Measurements from ENCODE around the gene SFXN4. TPM values are rescaled to one million over a fixed set of nuclear protein-coding genes. Genes with fewer than 3 reads are reported as not detected.

The SFXN4 gene
- total RNA-seq, 4 donors from 2014 or later, result 22.8 to 35.5 (median 26.2) TPM

DNA sequence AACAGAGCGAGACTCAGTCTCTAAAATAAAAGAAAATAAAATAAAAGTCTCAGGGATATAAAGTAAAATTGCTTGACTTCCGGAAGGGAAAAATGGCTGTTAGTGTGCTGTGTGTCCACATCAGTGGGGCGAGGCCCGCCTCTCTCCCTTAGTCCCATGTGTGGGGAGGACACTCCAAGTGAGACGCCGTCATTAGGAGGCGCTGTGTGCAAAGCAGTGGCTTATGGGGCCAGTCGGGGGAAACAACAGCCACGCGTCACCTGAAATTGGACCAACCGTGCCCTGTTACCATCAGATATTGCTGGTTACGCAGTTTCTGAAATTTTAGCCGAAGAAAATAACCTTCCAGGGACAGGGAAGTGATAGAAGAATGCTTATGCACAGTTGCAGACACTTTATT lies 15.8 kb downstream of the SFXN4 start:
- DNase-seq, result no peak
- no peaks in the 10 kb centered on the region for H3K4me1 ChIP-seq
- no peak overlapping the region for H3K27ac ChIP-seq
- H3K4me3 ChIP-seq, result no peak overlapping the region
- peaks cover 0 to 74% (median 0%) of the 10 kb centered on the region in 3 donors for H3K36me3 ChIP-seq
- no peaks in the 10 kb centered on the region for H3K27me3 ChIP-seq
- H3K9me3 ChIP-seq, result no peaks in the 10 kb centered on the region
- TF ChIP-seq, protein P1, sequence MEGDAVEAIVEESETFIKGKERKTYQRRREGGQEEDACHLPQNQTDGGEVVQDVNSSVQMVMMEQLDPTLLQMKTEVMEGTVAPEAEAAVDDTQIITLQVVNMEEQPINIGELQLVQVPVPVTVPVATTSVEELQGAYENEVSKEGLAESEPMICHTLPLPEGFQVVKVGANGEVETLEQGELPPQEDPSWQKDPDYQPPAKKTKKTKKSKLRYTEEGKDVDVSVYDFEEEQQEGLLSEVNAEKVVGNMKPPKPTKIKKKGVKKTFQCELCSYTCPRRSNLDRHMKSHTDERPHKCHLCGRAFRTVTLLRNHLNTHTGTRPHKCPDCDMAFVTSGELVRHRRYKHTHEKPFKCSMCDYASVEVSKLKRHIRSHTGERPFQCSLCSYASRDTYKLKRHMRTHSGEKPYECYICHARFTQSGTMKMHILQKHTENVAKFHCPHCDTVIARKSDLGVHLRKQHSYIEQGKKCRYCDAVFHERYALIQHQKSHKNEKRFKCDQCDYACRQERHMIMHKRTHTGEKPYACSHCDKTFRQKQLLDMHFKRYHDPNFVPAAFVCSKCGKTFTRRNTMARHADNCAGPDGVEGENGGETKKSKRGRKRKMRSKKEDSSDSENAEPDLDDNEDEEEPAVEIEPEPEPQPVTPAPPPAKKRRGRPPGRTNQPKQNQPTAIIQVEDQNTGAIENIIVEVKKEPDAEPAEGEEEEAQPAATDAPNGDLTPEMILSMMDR (IDR thresholded peaks at IDR 0.05), result no peak
- TF ChIP-seq POLR2A (IDR thresholded peaks at IDR 0.05), result no peak

DNA sequence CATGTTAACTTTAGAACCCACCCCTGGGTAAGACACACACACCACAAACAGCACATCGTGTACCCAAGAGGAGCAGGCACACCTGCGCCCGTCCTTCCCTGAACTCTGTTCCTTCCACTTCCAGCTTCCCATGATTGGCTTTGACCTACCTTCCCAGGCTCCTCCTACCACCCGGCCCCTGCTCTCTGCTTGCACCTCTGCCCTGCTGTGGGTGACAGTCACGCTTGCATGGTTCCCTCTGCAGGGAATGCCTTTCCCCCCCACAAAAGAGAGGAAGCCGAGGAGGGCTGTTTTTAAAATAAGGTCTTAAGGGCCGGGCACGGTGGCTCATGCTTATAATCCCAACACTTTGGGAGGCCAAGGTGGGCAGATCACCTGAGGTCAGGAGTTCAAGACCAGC lies 16.4 kb downstream of the SFXN4 start:
- Histone ChIP-seq H3K9me3 (no peaks in the 10 kb centered on the region), H3K27ac (no peak overlapping the region), H3K36me3 (peaks cover 0 to 68% (median 0%) of the 10 kb centered on the region in 3 donors), H3K27me3 (no peaks in the 10 kb centered on the region), H3K4me1 (no peaks in the 10 kb centered on the region), H3K4me3 (no peak overlapping the region)
- no peak for DNase-seq
- TF ChIP-seq, protein P1 (IDR thresholded peaks at IDR 0.05), result no peak
- no peak for TF ChIP-seq POLR2A (IDR thresholded peaks at IDR 0.05)

DNA sequence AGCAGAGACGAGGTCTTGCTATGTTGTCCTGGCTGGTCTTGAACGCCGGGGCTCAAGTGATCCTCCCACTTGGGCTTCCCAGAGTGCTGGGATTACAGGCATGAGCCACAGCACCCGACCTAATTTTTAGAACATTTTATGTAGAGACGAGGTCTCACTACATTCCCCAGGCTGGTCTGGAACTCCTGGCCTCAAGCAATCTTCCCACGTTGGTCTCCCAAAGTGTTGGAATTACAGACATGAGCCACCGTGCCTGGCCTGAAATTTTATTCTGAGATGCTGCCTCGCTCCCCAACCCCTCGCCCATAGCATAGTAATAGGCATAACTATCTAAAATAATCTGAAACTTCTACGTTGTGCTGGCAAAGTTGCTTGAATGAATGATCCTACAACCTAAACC lies 21.9 kb downstream of the SFXN4 start:
- no peak overlapping the region for H3K4me3 ChIP-seq
- no peaks in the 10 kb centered on the region for H3K4me1 ChIP-seq
- peaks cover 0 to 37% (median 0%) of the 10 kb centered on the region in 3 donors for H3K36me3 ChIP-seq
- no peaks in the 10 kb centered on the region for H3K27me3 ChIP-seq
- H3K9me3 ChIP-seq, result no peaks in the 10 kb centered on the region
- TF ChIP-seq, protein P1 (IDR thresholded peaks at IDR 0.05), result no peak
- TF ChIP-seq POLR2A (IDR thresholded peaks at IDR 0.05), result no peak
- DNase-seq, result no peak
- H3K27ac ChIP-seq, result peak overlapping the region in 1 of 4 donors; percentile 30

DNA sequence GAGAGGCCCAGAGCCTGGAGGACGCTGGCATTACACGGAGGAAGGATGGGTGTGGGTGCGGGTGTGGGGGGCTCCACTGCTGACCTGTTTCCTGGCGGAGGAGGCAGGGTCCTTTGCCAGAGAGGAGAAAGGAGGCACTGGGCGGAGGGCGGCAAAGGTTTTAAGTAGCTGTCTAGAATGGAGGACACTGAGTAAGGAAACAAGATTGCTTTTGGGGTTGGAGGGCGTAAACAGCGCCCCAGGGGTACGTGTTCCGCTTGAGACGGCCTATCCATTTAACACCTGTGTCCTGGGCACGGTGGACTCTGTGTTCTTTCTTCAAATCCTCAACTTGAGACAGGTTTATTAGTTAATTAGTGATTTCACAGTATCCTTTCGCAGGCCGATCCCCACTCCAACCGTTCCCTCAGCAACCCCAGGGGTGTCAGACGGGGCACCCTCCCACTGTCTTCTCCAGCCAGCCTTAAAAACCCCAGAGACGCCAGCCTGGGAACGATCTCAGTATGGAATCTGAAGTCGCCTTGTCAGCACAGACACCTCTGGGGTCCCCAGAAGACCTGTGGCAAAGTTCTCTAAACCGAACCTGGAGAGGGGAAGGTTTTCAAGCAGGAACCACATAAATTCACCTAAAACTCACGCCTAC lies 24.8 kb downstream of the SFXN4 start:
- peaks cover 0 to 22% (median 0%) of the 10 kb centered on the region in 3 donors for H3K36me3 ChIP-seq

DNA sequence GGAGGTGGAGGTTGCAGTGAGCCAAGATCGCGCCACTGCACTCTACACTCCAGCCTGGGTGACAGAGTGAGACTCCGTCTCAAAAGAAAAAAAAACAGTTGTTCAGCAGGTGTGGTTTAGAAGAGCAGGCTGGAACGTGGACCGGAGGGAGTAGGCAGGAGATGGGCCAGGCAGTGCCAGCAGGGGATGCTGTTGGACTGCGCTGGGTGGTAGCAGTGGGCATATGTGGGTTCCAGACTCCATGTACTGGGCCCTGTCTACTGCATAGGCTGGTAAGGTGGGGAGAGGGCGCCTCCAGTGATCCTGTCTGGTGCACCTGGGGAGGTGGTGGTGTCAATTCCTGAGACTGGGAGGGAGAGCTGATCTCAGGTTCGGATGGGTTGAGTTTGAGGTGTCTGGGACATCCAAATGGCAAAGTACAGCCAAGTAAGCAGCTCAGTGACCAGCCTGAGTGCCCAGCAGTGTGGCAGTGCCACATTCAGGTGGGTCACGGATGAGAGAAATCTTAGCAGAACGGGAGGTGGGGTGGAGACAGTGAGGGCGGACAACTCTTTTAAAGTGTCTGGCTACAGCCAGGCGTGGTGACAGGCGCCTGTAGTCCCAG lies 25.9 kb downstream of the SFXN4 start:
- TF ChIP-seq, protein P1 (IDR thresholded peaks at IDR 0.05), result peak; percentile 9 to 65 (median 51)
- TF ChIP-seq POLR2A (IDR thresholded peaks at IDR 0.05), result no peak
- H3K9me3 ChIP-seq, result no peaks in the 10 kb centered on the region
- H3K4me3 ChIP-seq, result no peak overlapping the region
- no peaks in the 10 kb centered on the region for H3K4me1 ChIP-seq
- no peak overlapping the region for H3K27ac ChIP-seq
- peaks cover 0 to 25% (median 0%) of the 10 kb centered on the region in 3 donors for H3K36me3 ChIP-seq
- DNase-seq, result peak; percentile 30 to 69 (median 63)
- H3K27me3 ChIP-seq, result no peaks in the 10 kb centered on the region

More for the DNA sequence above, 24.8 kb downstream of the SFXN4 start:
- no peaks in the 10 kb centered on the region for H3K9me3 ChIP-seq
- TF ChIP-seq POLR2A (IDR thresholded peaks at IDR 0.05), result no peak
- TF ChIP-seq, protein P1 (IDR thresholded peaks at IDR 0.05), result no peak
- H3K27ac ChIP-seq, result no peak overlapping the region
- no peak for DNase-seq
- no peaks in the 10 kb centered on the region for H3K27me3 ChIP-seq
- H3K4me1 ChIP-seq, result no peaks in the 10 kb centered on the region
- no peak overlapping the region for H3K4me3 ChIP-seq
